GM12872 (cell line): ENCODE measurements around the gene FIGLA.

ENCODE experiments used
- CTCF ChIP-seq: IDR thresholded peaks from 3 replicates; pipeline ENCODE4 v1.5.1; 2011; ENCODE audit warnings: low read depth, mild to moderate bottlenecking, low read length, moderate library complexity; ENCODE audit not compliant: insufficient read depth

Gene FIGLA

DNA sequence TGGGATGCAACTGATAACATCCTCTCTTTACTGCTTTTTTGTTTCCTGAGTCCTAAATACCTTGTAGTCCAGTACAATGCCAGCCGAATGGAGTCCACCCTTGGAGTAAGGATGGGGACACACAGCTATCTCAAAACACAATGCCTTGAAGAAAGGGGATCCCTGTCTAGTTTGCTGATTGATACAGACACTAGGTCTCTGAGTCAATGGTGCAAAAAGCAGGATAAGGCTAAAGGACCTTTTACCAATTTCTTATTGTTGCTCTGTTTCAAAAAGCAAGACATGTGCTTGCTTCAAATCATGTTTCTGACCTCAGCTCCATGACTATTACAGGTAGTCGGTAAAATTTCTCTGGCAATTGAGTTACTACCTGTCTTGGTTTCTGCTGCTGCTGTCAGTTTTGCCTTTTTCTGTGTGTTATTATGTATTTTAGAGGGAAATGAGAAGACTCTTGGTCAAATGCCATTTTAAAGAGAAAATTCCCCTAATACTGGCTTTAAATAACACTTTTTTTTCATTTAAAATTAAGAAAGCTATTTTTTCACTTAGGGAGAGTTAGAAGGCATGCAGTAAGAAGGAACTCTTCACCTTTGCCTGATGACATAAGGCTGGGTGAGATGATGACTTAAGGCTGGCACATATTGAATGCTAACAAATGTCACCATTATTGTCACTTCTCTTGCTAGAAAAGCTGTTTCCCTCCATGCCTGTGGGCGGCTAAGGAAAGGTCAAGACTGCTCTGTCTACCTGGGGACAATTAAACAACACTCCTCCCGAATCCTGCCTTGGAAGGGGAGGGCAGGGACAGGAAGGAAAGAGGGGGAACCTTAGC is 4.9 kb upstream of the FIGLA start:
- TF ChIP-seq CTCF = no peak

- TF ChIP-seq CTCF = no peak
Measured at GRCh38 chr2:70793450-70793849, 3.0 kb upstream of the FIGLA start.

GRCh38 chr2:70789304-70790135 is 923 bp downstream of the FIGLA start:
- TF ChIP-seq CTCF = peak; percentile 54

GRCh38 chr2:70785137-70785911 is 5.1 kb downstream of the FIGLA start:
- TF ChIP-seq CTCF = peak; percentile 52

DNA sequence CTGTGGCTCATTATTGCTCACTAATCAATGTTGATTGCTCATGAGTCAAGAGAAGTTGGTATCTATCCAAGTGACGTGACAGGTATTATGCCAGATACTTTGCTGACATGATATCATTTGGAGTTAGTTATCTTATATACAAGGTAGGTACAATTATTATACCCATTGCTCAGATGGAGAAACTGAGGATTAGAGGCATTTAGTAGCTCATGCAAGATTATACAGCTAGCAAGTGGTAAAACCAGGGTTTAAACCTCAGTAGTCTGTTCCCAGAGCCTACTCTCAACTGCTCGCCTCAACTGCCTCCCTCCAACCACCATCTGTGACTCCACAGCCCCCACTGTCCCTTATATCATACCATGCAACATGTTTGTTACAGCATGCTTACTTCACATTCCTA is 6.1 kb downstream of the FIGLA start:
- TF ChIP-seq CTCF = no peak

GRCh38 chr2:70779911-70780545 is 10.4 kb downstream of the FIGLA start:
- no peak for TF ChIP-seq CTCF
